GM13976 (cell line): ENCODE results near the gene TBC1D32.
"Not testable (repeated sequence)": the region's sequence is repeated elsewhere in the genome, so short reads cannot be mapped to it uniquely, and the experiment has no call there.

Experiments used
- DNase-seq: peaks from one replicate; pipeline ENCODE4 v3.0.0; 2012; ENCODE audit warnings: low spot score
- in situ Hi-C: fragments of 300-500 bp; cut with MboI; formaldehyde crosslinking; loops from one replicate; pipeline ENCODE4 v1.12.0; 2022; ENCODE audit warnings: low sequenced_read_pairs, mixed read lengths, inconsistent platforms; ENCODE audit not compliant: unreplicated experiment
- TF ChIP-seq, protein P1 (sequence below): IDR thresholded peaks from 2 replicates; pipeline ENCODE4 v1.5.1; 2012; ENCODE audit warnings: borderline replicate concordance, mild to moderate bottlenecking; ENCODE audit not compliant: insufficient read depth; ENCODE audit errors: extremely low read depth, missing control alignments, control extremely low read depth

TBC1D32 gene

DNA sequence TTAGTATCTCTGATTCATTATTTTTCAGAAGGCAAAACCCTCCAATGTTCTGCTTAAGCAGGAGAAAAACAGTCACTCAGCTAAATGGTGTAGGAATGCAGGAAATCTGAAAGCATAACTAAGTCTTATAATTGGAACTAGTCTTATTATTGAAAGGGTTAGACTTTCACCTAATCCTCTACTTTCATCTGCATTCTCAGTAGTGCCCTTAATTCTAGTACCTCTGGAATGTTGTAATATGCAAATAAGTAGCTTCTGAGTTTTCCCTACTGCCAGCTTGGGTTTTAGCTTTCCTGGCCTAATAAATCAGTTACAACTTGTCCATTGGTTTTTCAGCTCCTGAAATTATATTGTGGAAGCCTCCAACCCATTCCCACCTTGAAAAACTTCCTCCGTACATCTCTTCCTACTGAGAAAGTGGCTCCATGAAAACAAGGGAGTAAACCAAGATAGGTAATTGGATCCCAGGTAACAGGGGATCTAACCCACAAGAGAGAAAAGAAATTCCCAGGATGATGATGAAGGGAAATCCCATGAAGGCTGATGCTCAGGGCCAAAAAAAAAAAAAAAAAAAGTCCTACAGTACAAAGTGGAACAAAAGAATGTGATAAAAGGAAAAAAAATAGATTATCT lies 147.0 kb downstream of the TBC1D32 start:
- DNase-seq = no peak
- TF ChIP-seq, protein P1, sequence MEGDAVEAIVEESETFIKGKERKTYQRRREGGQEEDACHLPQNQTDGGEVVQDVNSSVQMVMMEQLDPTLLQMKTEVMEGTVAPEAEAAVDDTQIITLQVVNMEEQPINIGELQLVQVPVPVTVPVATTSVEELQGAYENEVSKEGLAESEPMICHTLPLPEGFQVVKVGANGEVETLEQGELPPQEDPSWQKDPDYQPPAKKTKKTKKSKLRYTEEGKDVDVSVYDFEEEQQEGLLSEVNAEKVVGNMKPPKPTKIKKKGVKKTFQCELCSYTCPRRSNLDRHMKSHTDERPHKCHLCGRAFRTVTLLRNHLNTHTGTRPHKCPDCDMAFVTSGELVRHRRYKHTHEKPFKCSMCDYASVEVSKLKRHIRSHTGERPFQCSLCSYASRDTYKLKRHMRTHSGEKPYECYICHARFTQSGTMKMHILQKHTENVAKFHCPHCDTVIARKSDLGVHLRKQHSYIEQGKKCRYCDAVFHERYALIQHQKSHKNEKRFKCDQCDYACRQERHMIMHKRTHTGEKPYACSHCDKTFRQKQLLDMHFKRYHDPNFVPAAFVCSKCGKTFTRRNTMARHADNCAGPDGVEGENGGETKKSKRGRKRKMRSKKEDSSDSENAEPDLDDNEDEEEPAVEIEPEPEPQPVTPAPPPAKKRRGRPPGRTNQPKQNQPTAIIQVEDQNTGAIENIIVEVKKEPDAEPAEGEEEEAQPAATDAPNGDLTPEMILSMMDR = no peak
- in situ Hi-C loops = no loop called here

DNA sequence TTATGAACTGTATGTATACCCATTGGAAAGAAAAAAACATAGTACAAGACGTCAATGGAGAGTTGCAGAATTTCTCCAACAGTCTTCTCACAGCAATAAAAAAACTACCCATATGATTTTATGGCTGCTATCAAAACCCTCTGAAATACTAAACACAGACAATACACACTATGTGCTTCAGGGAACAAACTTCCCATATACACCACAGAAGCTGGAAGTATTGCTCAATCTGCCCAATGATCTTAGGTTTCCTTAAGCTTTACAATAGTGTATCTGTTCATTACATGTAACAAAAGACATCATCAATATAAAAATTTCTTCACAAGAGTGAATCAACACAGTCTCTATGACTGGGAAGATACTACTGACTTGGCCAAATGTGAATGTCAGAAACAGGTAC lies 150.5 kb downstream of the TBC1D32 start:
- in situ Hi-C loops = no loop called here
- TF ChIP-seq, protein P1 = no peak
- DNase-seq = no peak

DNA sequence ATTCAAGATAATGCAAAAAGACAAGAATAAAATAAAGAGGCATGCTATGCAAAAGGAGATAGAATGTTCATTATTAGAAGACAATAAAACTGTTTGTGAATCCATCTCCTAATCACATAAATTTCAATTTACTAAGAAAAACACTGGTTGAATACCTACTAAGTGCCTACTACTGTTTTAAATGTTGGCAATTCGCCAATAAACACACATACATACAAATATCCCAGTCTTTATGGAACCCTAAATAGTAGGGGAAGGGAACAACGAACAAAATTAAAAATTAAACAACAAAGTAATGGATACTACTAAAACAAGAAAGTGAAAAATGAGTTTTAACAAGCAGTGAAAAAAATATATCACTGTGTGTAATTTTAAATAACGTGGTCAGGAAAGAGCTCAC lies 158.5 kb downstream of the TBC1D32 start:
- in situ Hi-C loops = no loop called here
- DNase-seq = no peak
- TF ChIP-seq, protein P1 = no peak

DNA sequence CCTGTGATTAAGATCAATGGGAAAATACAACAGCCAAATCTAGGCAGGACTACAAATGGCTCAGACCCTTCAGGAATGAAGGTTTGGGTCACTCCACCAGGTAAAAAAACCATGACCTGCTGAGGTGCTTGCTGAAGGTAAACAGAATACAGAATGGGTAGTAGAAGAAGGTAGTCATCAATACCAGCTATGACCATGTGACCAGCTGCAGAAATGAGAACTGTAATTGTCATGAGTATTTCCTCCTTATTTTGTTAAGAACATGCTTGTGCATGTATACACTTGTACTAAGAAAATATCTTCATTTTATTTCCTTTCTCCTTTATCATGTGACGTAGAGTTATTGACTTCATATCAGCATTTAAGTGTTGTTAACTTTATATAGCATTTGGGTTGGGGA lies 161.8 kb downstream of the TBC1D32 start:
- in situ Hi-C loops, DNase-seq: not testable (repeated sequence)

DNA sequence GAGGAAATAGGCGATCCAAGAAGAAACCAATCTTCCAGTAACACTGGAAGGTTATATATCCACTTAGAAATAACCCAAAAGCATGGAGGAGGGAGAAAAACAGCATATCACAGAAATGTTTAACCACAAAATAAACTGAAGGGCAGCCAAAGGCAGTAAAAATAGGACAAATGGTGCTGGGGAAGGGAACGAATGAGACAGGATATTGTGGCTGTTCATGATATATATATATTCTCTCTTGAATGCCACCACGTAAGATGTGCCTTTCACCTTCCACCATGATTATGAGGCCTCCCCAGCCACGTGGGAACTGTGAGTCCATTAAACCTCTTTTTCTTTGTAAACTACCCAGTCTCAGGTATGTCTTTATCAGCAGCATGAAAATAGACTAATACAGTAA lies 162.4 kb downstream of the TBC1D32 start:
- TF ChIP-seq, protein P1 = no peak
- in situ Hi-C loops = no loop called here
- DNase-seq = no peak

DNA sequence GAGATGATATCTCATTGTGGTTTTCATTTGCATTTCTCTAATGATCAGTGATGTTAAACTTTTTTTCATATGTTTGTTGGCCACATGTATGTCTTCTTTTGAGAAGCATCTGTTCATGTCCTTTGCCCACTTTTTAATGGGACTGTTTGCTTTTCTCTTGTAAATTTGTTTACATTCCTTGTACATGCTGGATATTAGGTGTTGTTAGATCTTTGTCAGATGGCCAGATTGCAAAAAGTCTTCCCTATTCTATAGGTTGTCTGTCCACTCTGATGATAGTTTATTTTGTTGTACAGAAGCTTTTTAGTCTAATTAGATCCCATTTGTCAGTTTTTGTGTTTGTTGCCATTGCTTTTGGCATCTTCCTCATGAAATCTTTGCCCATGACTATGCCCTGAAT lies 172.4 kb downstream of the TBC1D32 start:
- DNase-seq = no peak
- TF ChIP-seq, protein P1 = no peak
- in situ Hi-C loops = no loop called here

DNA sequence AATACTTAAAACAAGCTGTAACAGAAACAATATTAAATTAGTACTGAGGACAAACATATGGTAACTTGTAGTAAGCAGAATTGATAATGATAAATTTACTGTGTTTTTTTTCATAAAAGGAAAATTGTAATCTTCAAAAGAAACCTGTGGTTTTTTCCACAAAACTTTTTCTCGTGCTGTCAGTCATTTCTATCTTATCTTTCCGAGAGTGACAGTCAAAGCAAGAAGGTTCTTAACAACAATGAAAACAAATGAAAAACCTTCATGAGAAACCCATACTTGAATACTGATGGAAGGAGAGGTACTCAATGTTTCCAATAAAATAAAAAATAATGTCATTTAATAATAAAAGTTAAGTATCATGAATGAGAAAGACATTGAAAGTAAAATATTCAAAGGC lies 174.0 kb downstream of the TBC1D32 start:
- in situ Hi-C loops = no loop called here
- TF ChIP-seq, protein P1 = no peak
- DNase-seq = no peak
